H9 (cell line): Measurements from ENCODE around the gene CNOT6. TPM values are rescaled to one million over a fixed set of nuclear protein-coding genes. Genes with fewer than 3 reads are reported as not detected.

Experiments used
- DNase-seq: peaks from one replicate; pipeline ENCODE4 v3.0.0-alpha.2; 2017
- H2AFZ ChIP-seq: one replicate; pipeline ENCODE4 v1.6.1; 2013; ENCODE audit warnings: mild to moderate bottlenecking, low read length, control low read depth, moderate library complexity
- H2AK5ac ChIP-seq: 2 replicates; pipeline ENCODE4 v1.6.1; 2013; ENCODE audit warnings: low read length, control low read depth, mixed read lengths; ENCODE audit not compliant: insufficient read length
- H2BK120ac ChIP-seq: one replicate; pipeline ENCODE4 v1.6.1; 2013; ENCODE audit warnings: low read depth, mild to moderate bottlenecking, low read length, control low read depth, inconsistent platforms; ENCODE audit not compliant: poor library complexity, severe bottlenecking
- H2BK12ac ChIP-seq: 2 replicates; pipeline ENCODE4 v1.6.1; 2013; ENCODE audit warnings: low read length, control low read depth, mixed read lengths, low read depth; ENCODE audit not compliant: insufficient read length
- H2BK15ac ChIP-seq: 2 replicates; pipeline ENCODE4 v1.6.1; 2013; ENCODE audit warnings: low read depth, low read length, control low read depth
- H2BK20ac ChIP-seq: one replicate; pipeline ENCODE4 v1.6.1; 2013; ENCODE audit warnings: low read depth, mild to moderate bottlenecking, low read length, control low read depth, inconsistent platforms; ENCODE audit not compliant: poor library complexity, severe bottlenecking
- H2BK5ac ChIP-seq: 2 replicates; pipeline ENCODE4 v1.6.1; 2013; ENCODE audit warnings: low read length, control low read depth, mixed read lengths; ENCODE audit not compliant: insufficient read length
- H3K14ac ChIP-seq: 2 replicates; pipeline ENCODE4 v1.6.1; 2013; ENCODE audit warnings: low read length, control low read depth; ENCODE audit not compliant: insufficient read depth
- H3K18ac ChIP-seq: 2 replicates; pipeline ENCODE4 v1.6.1; 2013; ENCODE audit warnings: low read depth, mild to moderate bottlenecking, mixed read lengths, low read length, control low read depth; ENCODE audit not compliant: insufficient read length
- H3K23ac ChIP-seq: 2 replicates; pipeline ENCODE4 v1.6.1; 2013; ENCODE audit warnings: low read length, control low read depth, mixed read lengths, low read depth; ENCODE audit not compliant: insufficient read length
- H3K23me2 ChIP-seq: 2 replicates; pipeline ENCODE4 v1.6.1; 2013; ENCODE audit warnings: low read depth, mild to moderate bottlenecking, mixed read lengths, low read length, control low read depth; ENCODE audit not compliant: insufficient read length, poor library complexity, severe bottlenecking
- H3K27ac ChIP-seq: 2 replicates; pipeline ENCODE4 v1.5.1; 2013; ENCODE audit warnings: low read length, control low read depth, mixed read lengths, low read depth; ENCODE audit not compliant: insufficient read length
- H3K27me3 ChIP-seq: 2 replicates; pipeline ENCODE4 v1.6.1; 2013; ENCODE audit warnings: low read length, control low read depth, inconsistent platforms; ENCODE audit not compliant: insufficient read depth
- H3K4ac ChIP-seq: 2 replicates; pipeline ENCODE4 v1.6.1; 2013; ENCODE audit warnings: low read depth, mild to moderate bottlenecking, control low read depth, inconsistent platforms, low read length, moderate library complexity
- H3K4me1 ChIP-seq: 2 replicates; pipeline ENCODE4 v1.6.1; 2013; ENCODE audit warnings: low read length, control low read depth, inconsistent platforms; ENCODE audit not compliant: insufficient read depth
- H3K4me2 ChIP-seq: 2 replicates; pipeline ENCODE4 v1.6.1; 2013; ENCODE audit warnings: low read length, control low read depth, mixed read lengths; ENCODE audit not compliant: insufficient read length, insufficient read depth
- H3K56ac ChIP-seq: 2 replicates; pipeline ENCODE4 v1.6.1; 2013; ENCODE audit warnings: low read depth, mild to moderate bottlenecking, mixed read lengths, low read length, control low read depth; ENCODE audit not compliant: insufficient read length
- H3K79me1 ChIP-seq: 2 replicates; pipeline ENCODE4 v1.6.1; 2013; ENCODE audit warnings: low read depth, mild to moderate bottlenecking, moderate library complexity, low read length, control low read depth, inconsistent platforms; ENCODE audit not compliant: insufficient read depth, poor library complexity, severe bottlenecking
- H3K79me2 ChIP-seq: 2 replicates; pipeline ENCODE4 v1.6.1; 2013; ENCODE audit warnings: low read length, control low read depth, inconsistent platforms; ENCODE audit not compliant: insufficient read depth
- H3K9ac ChIP-seq: 2 replicates; pipeline ENCODE4 v1.6.1; 2013; ENCODE audit warnings: low read length, control low read depth, mixed read lengths; ENCODE audit not compliant: insufficient read length; ENCODE audit errors: extremely low read depth
- H3K9me3 ChIP-seq: one replicate; pipeline ENCODE4 v1.6.1; 2013; ENCODE audit warnings: low read depth, low read length, inconsistent platforms; ENCODE audit not compliant: control insufficient read depth
- H3T11ph ChIP-seq: one replicate; pipeline ENCODE4 v1.6.1; 2013; ENCODE audit warnings: mild to moderate bottlenecking, low read length, control low read depth, inconsistent platforms
- H4K20me1 ChIP-seq: one replicate; pipeline ENCODE4 v1.6.1; 2013; ENCODE audit not compliant: control insufficient read depth, insufficient read length, insufficient read depth
- H4K5ac ChIP-seq: 2 replicates; pipeline ENCODE4 v1.6.1; 2013; ENCODE audit warnings: low read depth, mild to moderate bottlenecking, mixed read lengths, low read length, control low read depth; ENCODE audit not compliant: insufficient read length
- H4K8ac ChIP-seq: replicated peaks from 2 replicates; pipeline ENCODE4 v1.6.1; 2013; ENCODE audit warnings: low read length, control low read depth, mixed read lengths, low read depth; ENCODE audit not compliant: insufficient read length
- H4K91ac ChIP-seq: 2 replicates; pipeline ENCODE4 v1.6.1; 2013; ENCODE audit warnings: low read depth, mild to moderate bottlenecking, moderate library complexity, mixed read lengths, low read length, control low read depth; ENCODE audit not compliant: insufficient read length
- H3K27ac Mint-ChIP-seq, 3 experiments: 2 replicates in 2 of 3; 3 replicates in 1 of 3; pipeline ENCODE4 v1.8.0; 2020 to 2021; ENCODE audit warnings: mixed read lengths in 3 of 3, mild to moderate bottlenecking in 1 of 3, moderate library complexity in 1 of 3
- H3K27me3 Mint-ChIP-seq: 2 replicates; pipeline ENCODE4 v1.8.0; 2021; ENCODE audit warnings: low read depth, mild to moderate bottlenecking, moderate library complexity, mixed read lengths
- H3K36me3 Mint-ChIP-seq, 3 experiments: 2 replicates in 2 of 3; 3 replicates in 1 of 3; pipeline ENCODE4 v1.8.0; 2020 to 2021; ENCODE audit warnings: low read depth in 3 of 3, mixed read lengths in 3 of 3; ENCODE audit not compliant: insufficient read depth in 1 of 3
- H3K4me1 Mint-ChIP-seq, 2 experiments: 2 replicates each; pipeline ENCODE4 v1.8.0; 2020; ENCODE audit warnings: mixed read lengths in 2 of 2
- H3K4me3 Mint-ChIP-seq, 2 experiments: 2 replicates in 1 of 2; 3 replicates in 1 of 2; pipeline ENCODE4 v1.8.0; 2020 to 2021; ENCODE audit warnings: mild to moderate bottlenecking in 2 of 2, mixed read lengths in 2 of 2, moderate library complexity in 1 of 2
- H3K9me3 Mint-ChIP-seq, 2 experiments: 2 replicates in 1 of 2; 3 replicates in 1 of 2; pipeline ENCODE4 v1.8.0; 2020; ENCODE audit warnings: mild to moderate bottlenecking in 2 of 2, mixed read lengths in 2 of 2, moderate library complexity in 1 of 2
- WGBS: extraction: QIAGEN DNeasy Blood & Tissue Kit; methylation state at CpG from one replicate; pipeline ENCODE4 v1.1.7; 2013; ENCODE audit warnings: missing lambda C conversion rate, low lambda C conversion rate, mixed read lengths; ENCODE audit not compliant: insufficient read length; ENCODE audit errors: extremely low coverage; 5-methylcytosine and 5-hydroxymethylcytosine counted together
- total RNA-seq: library from RNA; stranded (reverse); gene quantifications from 2 replicates; pipeline ENCODE4 v1.2.1, GENCODE V29; 2021
- TF ChIP-seq, protein P1 (sequence below): fragments of 200-600 bp; sonication (generic); conservative IDR thresholded peaks from 3 replicates; pipeline ENCODE4 v1.8.0; 2021; ENCODE audit warnings: antibody characterized with exemption, mild to moderate bottlenecking

CNOT6 gene
- total RNA-seq, 1 experiment from 2014 or later, result 45.0 TPM

- Histone ChIP-seq H2BK12ac (no peak overlapping the region), H3K79me1 (peaks cover 8% of the 10 kb centered on the region), H3K9ac (no peak overlapping the region), H4K20me1 (no peaks in the 10 kb centered on the region), H2BK15ac (no peak overlapping the region), H3K56ac (no peak overlapping the region), H3K23me2 (no peaks in the 10 kb centered on the region), H3K23ac (no peak overlapping the region), H3K4me1 (no peaks in the 10 kb centered on the region), H4K5ac (no peak overlapping the region), H3K27ac (no peak overlapping the region), H2BK120ac (no peak overlapping the region), H4K8ac (no peak overlapping the region), H3K9me3 (no peaks in the 10 kb centered on the region), H3K18ac (no peak overlapping the region), H4K91ac (no peak overlapping the region), H3T11ph (no peak overlapping the region), H3K14ac (no peak overlapping the region), H2BK20ac (no peak overlapping the region), H2AK5ac (no peak overlapping the region), H2AFZ (no peak overlapping the region), H3K79me2 (peaks cover 18% of the 10 kb centered on the region; the same call in 1 of the 2 replicates), H3K4me2 (no peak overlapping the region), H3K27me3 (no peaks in the 10 kb centered on the region), H2BK5ac (no peak overlapping the region), H3K4ac (no peak overlapping the region)
- WGBS, result no CpG with 5 or more reads among the region's 4 CpGs
- Mint-ChIP-seq H3K27ac (no peak overlapping the region; a peak in 1 of 7 replicates), H3K36me3 (peaks cover 56 to 78% (median 67%) of the 10 kb centered on the region in 3 experiments), H3K9me3 (peaks cover 12 to 16% of the 10 kb centered on the region in 2 experiments), H3K4me3 (no peak overlapping the region), H3K4me1 (peaks cover 5 to 10% of the 10 kb centered on the region in 2 experiments), H3K27me3 (no peaks in the 10 kb centered on the region)
- no peak for DNase-seq
- TF ChIP-seq, protein P1, sequence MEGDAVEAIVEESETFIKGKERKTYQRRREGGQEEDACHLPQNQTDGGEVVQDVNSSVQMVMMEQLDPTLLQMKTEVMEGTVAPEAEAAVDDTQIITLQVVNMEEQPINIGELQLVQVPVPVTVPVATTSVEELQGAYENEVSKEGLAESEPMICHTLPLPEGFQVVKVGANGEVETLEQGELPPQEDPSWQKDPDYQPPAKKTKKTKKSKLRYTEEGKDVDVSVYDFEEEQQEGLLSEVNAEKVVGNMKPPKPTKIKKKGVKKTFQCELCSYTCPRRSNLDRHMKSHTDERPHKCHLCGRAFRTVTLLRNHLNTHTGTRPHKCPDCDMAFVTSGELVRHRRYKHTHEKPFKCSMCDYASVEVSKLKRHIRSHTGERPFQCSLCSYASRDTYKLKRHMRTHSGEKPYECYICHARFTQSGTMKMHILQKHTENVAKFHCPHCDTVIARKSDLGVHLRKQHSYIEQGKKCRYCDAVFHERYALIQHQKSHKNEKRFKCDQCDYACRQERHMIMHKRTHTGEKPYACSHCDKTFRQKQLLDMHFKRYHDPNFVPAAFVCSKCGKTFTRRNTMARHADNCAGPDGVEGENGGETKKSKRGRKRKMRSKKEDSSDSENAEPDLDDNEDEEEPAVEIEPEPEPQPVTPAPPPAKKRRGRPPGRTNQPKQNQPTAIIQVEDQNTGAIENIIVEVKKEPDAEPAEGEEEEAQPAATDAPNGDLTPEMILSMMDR, result no peak
These were observed 41.4 kb downstream of the CNOT6 start for GRCh38 chr5:180535573-180535972.
